ENCODE data around the gene PRKD1. TPM values are rescaled to one million over a fixed set of nuclear protein-coding genes. Genes with fewer than 3 reads are reported as not detected.

PRKD1 gene
- total RNA-seq, 1 donor, result 0.54 TPM

GRCh38 chr14:29630566-29631160, 297.0 kb downstream of the PRKD1 start:
- DNase-seq (ENCODE audit: low read depth in 2 of 3, low spot score in 2 of 3), result no peak

DNA sequence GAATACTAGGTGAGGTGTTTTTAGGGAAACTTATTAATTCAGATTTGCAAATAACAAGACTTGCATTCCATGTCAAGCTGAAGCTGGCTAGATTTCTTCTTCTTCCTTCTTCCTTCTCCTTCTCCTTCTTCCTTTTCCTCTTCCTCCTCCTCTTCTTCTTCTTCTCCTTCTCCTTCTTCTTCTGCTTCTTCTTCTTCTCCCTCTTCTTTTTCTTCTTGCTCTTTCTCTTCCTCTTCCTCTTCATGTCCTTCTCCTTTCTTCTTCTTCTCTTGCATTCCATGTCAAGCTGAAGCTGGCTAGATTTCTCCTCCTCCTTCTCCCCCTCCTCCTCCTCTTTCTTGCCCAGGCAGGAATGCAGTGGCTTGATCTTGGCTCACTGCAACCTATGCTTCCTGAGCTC, 297.8 kb downstream of the PRKD1 start:
- DNase-seq (ENCODE audit: low read depth in 2 of 3, low spot score in 2 of 3), result no peak

DNA sequence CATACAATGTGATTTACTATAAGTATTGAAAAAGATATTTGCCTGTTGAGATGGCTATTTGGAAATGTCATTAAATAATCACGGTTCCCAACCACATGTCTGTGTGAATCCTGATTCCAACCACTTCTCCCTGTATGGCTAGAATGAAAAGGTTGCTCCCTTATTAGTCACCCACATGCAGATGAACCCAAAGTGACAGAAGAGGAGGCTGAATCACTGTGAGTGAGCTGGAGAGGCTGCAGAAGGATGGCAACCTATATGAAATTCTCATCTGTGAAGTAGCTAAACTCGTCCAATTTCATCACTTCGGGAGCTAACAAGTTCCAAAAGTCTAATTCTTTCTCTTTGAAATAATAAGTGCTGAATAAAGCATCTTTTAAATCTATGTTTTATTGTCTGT, 300.5 kb downstream of the PRKD1 start:
- DNase-seq (ENCODE audit: low read depth in 2 of 3, low spot score in 2 of 3), result no peak

- no peak for DNase-seq (ENCODE audit: low read depth in 2 of 3, low spot score in 2 of 3)
Measured at GRCh38 chr14:29618323-29619067, 309.2 kb downstream of the PRKD1 start.

- DNase-seq (ENCODE audit: low read depth in 2 of 3, low spot score in 2 of 3), result no peak
Measured at GRCh38 chr14:29616922-29617321, 310.7 kb downstream of the PRKD1 start.

DNA sequence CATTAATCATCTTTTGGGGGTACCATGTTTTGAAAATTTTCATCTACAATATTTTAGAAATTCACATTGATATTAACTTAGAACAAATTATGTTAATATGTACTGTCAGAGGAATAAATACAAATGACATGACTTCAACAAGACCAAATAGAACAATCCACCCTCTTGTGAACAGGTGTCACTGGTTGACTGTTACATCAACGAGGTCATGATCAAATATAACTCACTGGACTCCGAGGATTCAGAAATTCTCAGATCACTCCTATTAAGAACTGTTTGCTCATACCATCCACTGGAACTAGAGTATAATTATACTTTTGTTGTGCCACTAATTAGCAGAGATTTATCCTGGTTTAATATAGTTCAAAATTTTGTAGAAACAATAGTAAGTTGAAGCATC, 318.8 kb downstream of the PRKD1 start:
- no peak for DNase-seq (ENCODE audit: low read depth in 2 of 3, low spot score in 2 of 3)

DNA sequence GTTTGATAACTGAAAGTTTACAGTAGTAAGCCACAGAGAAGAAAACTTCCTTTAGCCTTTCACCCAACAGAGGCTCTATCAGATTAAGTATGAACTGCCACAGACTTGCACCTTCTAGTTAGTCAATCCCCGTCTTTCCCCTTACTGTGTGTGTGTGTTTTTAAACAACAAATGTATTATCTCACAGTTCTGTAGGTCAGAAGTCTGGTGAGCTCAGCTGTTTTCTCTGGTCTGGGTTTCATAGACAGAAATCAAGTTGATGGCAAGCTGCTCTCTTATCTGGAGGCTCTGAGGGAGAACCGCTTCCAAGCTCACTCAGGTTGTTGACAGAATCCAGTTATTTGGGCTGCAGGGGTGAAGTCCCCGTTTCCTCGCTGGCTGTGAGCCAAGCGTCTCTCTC, 320.5 kb downstream of the PRKD1 start:
- no peak for DNase-seq (ENCODE audit: low read depth in 2 of 3, low spot score in 2 of 3)

DNA sequence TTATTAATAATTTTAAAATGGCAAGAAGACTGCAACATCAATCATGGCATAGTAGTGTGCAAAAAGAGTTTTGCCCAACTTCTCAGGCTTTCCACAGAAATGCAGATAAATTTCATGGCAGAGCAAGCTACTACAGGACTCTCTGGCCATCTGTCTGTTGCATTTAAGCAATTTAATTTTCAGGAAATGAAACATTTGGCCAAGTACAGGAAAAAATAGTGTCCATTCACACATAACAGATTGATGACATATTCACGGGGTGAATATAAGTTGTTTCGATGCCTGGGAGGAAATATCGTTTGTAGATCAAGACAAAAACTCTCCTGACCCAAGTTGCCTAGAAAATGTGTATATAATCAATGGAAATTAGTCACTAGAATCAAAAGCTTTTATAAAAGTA, 324.0 kb downstream of the PRKD1 start:
- DNase-seq (ENCODE audit: low read depth in 2 of 3, low spot score in 2 of 3), result no peak

DNA sequence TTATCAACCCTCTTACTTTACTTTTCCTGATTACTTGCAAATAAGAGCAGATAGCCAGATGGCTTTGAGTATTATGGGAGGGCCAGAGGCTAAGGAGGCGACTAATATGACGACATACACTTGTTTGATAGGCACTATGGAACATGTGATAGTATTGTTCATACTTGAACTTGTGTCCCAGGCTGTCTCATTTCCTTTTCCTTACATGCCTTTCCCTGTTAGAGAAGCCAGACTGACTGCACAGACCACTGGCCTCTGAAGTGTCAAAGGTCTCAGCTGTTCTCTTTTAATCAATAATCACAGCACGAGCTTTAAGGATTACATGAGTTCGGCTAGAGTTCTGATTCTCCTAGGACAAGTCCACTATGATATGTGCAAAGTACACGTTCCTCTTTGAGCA, 326.0 kb downstream of the PRKD1 start:
- no peak for DNase-seq (ENCODE audit: low read depth in 2 of 3, low spot score in 2 of 3)

- DNase-seq (ENCODE audit: low read depth in 2 of 3, low spot score in 2 of 3), result no peak
Measured at GRCh38 chr14:29587761-29588470, 339.7 kb downstream of the PRKD1 start.

DNA sequence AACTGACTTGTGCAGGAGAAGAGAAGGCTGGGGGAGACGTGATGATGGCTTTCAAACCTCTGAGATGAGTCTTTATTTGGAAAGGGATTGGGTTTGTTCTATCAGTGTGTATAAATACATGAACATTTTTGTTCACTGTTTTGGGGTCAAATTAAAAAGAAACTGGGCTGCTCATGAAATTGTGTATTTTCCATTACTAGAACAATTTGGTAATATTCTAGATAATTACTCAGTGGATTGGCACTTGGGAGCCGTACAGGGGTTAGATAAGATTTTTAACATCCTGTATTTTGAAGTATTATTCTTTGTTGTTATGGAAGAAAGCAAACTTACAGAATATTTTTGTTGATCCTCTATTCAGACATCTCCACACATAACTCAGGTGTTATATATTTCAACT, 340.6 kb downstream of the PRKD1 start:
- no peak for DNase-seq (ENCODE audit: low read depth in 2 of 3, low spot score in 2 of 3)

- no peak for DNase-seq (ENCODE audit: low read depth in 2 of 3, low spot score in 2 of 3)
Measured at GRCh38 chr14:29584992-29585391, 342.7 kb downstream of the PRKD1 start.

DNA sequence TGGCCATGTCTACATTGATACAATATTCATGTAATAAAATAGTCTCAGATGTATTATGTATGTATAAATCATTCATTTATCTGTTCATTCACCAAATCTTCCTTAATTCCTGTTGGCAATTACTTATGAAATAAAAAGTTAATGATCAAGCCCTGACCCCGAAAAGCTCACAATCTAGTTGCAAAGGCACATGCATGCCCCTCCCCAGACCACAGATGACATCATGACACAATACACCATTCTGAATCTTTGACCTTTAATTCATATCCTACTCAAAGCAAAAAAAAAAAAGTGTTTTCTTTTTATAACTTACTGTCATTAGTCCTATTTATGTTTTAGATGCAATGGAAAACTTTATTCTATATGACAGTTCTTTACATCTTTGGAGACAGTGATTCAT, 346.9 kb downstream of the PRKD1 start:
- DNase-seq (ENCODE audit: low read depth in 2 of 3, low spot score in 2 of 3), result no peak

- no peak for DNase-seq (ENCODE audit: low read depth in 2 of 3, low spot score in 2 of 3)
Measured at GRCh38 chr14:29579838-29580237, 347.8 kb downstream of the PRKD1 start.

DNA sequence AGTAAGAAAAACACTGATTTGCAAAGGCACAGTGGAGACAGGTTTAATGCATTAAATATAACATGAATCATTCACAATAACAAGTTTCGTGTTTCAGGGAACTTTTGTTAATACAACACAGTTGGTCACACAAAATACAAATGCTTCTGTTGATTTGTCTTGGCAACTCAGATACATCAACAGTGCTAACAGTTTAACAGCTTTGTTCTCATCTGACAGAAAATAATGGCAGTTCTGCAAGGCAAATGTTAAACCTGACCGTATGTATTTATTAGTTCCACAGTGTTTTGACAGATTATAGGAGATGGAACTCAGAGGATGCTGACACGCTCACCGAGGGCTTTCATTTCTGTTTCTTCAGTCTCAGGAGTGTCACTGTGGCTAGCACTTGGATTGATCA, 350.7 kb downstream of the PRKD1 start:
- DNase-seq (ENCODE audit: low read depth in 2 of 3, low spot score in 2 of 3), result no peak

DNA sequence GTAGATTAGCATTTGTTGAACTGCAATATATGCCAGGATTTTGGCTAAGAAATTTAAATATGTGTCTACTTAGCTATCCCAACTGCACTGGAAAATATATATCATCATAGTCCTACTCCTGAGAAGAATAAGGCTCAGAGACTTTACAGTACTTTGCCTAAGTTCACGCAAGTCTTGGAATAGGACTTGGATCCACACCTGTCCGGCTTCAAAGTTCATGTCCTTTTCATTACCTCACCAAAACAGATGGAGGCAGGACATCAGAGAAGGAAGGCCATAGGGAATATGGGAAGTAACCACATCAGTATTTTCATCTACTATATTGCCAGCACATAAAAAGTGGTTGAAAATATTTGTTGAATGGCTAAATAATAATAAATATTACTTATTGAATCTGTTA, 358.5 kb downstream of the PRKD1 start:
- no peak for DNase-seq (ENCODE audit: low read depth in 2 of 3, low spot score in 2 of 3)

- DNase-seq (ENCODE audit: low read depth in 2 of 3, low spot score in 2 of 3), result no peak
Measured at GRCh38 chr14:29566194-29566593, 361.5 kb downstream of the PRKD1 start.

DNA sequence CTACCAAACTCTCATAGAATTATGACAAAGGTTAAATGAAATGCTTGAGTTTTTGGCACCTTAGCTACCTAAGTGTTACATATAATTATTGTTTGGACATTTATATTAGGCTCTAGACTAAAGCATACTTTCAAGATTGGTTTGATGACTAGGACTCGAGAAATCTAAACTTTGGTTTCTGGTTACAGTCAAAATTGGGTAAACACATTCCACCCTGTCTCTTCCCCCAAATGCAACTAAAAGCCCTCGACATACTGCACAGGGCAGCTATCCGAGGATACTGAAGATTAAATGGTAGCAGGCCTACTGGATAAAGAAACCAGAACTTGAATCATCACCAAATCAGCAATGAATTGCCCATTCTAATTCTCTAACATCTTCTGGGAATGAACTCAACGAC, 369.1 kb downstream of the PRKD1 start:
- no peak for DNase-seq (ENCODE audit: low read depth in 2 of 3, low spot score in 2 of 3)

DNA sequence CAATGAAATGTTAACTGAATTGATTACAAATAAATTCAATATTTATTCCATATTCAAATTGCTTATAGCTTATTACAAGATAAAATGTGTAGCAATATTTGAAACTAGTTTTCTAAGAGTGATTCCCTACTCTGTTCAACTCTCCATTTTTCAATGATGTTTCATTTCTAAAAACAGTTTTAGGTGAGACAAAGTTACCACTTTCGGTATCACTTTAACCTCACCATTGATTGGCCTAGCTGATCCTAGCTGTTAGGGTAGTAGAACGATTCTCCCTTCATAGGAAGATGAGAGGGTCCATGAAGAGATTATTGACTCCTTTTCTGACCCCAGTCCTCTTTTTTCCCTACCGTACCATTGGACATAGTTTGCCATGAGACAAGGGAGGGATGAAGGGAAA, 373.3 kb downstream of the PRKD1 start:
- DNase-seq (ENCODE audit: low read depth in 2 of 3, low spot score in 2 of 3), result no peak

DNA sequence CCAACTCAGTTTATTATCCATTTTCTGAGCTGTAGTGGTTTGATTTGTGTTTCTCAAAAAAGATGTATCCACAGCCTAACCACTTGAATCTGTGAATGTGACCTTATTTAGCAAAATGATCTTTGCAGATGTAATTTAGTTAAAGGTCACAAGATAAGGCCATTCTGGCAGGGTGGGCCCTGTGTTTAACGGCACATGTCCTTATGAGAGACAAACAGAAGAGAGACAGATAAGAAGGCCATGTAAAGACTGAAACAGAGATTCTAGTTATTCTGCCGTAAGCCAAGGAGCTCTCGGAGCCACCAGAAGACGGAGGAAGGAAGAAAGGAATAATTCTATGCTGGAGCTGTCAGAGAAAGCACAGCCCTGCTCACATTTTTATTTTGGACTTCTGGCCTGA, 374.2 kb downstream of the PRKD1 start:
- DNase-seq (ENCODE audit: low read depth in 2 of 3, low spot score in 2 of 3), result no peak

DNA sequence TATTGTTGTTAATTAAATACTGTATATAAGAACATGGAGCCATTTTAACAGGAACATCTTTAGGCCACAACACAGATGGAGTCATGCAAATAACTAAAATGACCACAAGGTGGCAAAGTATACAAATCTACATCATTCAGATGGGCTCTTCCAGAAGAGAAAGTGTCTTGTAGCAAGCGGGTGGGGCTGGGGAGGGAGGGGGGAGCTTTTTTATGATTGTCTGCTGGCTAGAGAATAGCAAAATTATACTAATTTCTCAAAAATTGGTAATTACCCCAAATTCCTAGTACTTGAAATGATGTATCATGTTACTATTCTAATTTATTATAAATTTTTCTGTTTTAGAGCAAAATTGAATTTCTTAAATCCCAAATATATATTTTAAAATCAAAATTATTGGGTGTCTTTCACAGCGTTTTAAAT, 378.7 kb downstream of the PRKD1 start:
- DNase-seq (ENCODE audit: low read depth in 2 of 3, low spot score in 2 of 3), result peak in 2 of 3 donors; percentile 44 to 70

DNA sequence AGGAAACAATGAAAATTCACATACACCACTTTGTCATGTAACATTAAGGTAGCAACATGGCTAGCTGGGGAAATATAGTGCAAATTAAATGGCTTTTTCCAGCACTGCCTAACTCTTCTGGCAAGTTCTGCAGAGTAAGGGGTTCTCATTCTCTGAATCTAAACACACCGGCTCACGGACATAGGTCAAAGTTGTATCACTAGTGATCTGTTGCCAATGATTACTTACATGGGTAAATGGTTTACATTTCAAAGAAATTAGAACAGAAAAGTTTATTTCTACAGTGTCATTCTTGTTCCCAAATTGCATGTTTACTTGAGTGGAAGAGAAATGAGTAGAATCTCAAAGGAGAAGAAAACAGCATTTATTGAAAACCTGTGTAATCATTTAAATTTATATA, 381.9 kb downstream of the PRKD1 start:
- DNase-seq (ENCODE audit: low read depth in 2 of 3, low spot score in 2 of 3), result no peak
